HS-5 (cell line): Measurements from ENCODE around the gene KLHL33.

ENCODE experiments used
- DNase-seq: peaks from one replicate; pipeline ENCODE4 v3.0.0-alpha.2; 2012; ENCODE audit warnings: low read depth

Gene KLHL33

DNA sequence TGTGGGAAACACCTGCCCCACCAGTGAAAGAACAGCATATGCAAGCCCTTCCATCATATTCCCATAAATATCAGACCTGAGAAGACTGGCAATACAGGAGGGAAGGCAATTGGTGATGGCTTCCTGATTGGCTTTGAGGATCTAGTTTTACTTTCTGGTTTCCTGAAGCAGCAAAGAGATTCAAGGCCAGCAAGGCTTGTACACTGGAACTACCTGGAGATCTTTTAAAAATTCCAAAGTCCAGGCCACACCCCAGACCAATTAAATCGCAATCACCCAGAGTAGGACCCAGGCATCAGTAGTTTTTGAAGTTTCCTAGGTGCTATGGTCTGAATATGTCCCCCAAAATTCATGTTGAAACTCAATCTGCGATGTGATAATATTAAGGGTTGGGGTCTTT is 19.7 kb downstream of the KLHL33 start:
- DNase-seq = no peak

- DNase-seq = no peak
Measured at GRCh38 chr14:20415782-20416206, 20.2 kb downstream of the KLHL33 start.

- DNase-seq = no peak
Measured at GRCh38 chr14:20413744-20414082, 22.3 kb downstream of the KLHL33 start.

DNA sequence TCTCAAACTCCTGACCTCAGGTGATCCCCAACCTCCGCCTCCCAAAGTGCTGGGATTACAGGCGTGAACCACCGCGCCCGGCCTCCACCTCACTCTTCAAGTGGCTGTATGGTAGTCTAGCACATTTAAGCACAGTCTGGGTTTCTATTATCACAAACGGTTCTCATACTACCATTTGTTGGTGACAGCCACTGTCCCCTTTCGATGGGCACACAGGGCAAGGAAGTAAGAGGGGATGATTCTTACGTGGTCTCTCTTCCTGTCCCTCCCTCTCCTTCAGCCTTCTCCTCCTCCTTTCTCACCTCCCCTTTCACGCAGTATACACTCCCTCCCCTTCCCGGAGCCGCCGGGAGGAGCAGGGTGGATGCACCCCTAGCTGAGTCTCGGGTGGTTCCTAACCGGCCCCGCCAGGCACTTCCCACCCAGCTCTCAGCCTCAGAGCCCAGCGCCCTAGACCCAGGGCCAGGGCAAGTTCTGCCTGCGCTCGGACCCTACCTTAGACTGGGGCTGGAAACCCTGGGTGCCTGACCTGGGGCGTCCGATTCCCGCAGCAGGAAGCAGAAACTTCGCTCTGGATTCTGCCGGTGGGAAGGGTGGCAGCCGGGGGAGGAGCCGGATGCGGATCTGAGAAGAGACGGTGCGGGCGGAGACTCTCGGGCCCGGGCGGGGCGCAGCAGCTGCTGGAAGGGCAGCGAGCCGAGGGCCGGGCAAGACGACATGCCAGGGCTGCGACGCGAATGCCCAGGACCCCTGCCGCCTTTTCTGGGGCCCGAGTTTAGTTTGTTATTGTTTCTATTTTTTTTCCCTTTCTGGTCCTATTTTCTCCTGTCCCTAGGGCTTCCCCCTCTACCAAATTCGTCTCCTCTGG is 22.9 kb downstream of the KLHL33 start, which contains the start of gene TEP1:
Gene TEP1 (minus strand): TSS at position 626 of the 868 bp plus-strand sequence. CDS start 5,062 bp downstream, outside the sequence.
- peak; percentile 53 for DNase-seq

DNA sequence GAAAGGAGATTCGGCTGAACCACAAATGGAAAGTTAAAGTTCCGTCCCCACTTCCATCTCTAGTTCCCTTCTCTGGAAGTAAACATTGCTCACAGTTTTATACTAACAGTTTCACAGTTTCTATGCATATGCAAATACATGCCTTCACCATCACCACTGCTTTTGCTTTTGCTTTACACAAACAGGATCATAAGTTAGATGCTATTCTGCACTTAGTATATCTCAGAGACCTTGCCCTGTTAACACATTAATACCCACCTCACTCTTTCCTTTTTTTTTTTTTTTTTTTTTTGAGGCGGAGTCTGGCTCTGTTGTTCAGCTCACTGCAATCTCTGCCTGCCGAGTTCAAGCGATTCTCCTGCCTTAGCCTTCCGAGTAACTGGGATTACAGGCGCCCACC is 23.6 kb downstream of the KLHL33 start:
- no peak for DNase-seq

DNA sequence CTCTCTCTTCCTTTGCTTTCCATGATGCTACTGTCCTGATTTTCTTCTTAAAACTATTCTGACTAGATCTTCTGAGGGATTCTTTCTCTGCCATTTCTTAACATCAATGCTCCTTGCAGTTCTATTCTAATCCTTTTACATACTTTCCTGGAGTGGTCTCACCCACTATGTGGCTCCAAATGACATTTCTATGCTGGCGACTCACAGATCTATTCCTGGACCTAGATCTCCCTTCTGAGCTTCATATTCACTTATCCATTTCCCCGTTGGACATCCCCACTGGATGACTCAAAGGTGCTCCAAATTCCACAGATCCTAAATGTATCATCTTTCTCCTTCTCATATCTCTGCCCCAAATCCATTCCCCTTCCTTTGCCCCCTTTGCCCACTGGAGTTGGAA is 26.7 kb downstream of the KLHL33 start:
- peak; percentile 54 for DNase-seq

- DNase-seq = no peak
Measured at GRCh38 chr14:20403521-20403920, 32.4 kb downstream of the KLHL33 start.

GRCh38 chr14:20400965-20401593 is 34.9 kb downstream of the KLHL33 start:
- DNase-seq = no peak

GRCh38 chr14:20400589-20400964 is 35.4 kb downstream of the KLHL33 start:
- no peak for DNase-seq

DNA sequence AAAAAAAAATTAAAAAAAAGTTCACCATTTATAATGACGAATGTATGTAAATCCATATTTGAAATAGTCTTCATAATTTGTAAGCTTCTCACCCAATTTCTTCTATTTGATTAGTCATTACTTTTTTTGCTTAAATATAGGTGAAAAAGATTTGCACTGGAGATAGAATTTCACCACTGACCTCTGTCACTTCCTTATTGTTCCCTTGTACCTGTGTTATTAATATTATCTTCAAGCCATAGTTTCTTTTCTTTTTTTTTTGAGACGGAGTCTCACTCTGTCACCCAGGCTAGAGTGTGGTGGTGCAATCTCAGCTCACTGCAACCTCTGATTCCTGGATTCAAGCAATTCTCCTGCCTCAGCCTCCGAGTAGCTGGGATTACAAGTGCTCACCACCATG is 38.5 kb downstream of the KLHL33 start:
- no peak for DNase-seq

DNA sequence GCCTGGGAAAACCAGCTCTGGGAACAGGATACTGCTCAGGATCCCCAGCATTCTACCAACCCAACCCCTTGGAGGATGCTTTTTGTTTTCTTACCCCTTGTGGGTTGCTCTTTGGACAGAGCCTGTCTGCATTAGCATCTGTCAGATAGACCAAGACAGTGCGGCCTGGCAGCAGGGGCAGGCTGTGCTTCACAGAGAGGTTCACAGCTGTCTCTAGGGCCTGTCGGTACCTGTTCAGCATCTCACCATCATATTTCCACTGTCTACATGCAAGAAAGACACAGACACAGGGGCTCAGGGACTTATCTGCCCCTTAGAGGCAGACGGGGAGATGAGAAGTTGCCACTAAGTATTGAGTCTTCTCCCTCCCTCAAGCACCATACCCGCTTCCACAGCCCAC is 44.5 kb downstream of the KLHL33 start:
- DNase-seq = no peak

DNA sequence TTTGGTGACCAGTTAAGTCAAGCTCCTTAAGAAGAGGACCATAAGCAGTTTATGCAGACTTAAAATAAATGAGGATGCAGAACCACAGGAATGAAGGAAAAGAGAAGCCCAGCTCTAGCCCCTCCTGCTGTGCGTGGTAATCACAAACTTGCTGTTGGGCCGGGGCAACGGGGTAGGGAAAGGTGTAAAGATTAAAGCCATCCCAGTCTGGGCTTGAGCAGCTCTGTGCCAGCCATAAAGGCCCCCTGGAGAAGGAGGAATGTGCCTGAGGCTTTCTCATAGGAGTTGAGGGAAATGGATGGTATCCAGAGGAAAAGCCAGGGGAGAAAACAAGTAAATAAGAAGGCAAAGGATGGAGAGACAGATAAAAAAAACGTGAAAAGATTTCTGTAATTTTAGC is 47.8 kb downstream of the KLHL33 start:
- no peak for DNase-seq

- DNase-seq = no peak
Measured at GRCh38 chr14:20387576-20387975, 48.4 kb downstream of the KLHL33 start.

- no peak for DNase-seq
Measured at GRCh38 chr14:20386276-20386855, 49.6 kb downstream of the KLHL33 start.

DNA sequence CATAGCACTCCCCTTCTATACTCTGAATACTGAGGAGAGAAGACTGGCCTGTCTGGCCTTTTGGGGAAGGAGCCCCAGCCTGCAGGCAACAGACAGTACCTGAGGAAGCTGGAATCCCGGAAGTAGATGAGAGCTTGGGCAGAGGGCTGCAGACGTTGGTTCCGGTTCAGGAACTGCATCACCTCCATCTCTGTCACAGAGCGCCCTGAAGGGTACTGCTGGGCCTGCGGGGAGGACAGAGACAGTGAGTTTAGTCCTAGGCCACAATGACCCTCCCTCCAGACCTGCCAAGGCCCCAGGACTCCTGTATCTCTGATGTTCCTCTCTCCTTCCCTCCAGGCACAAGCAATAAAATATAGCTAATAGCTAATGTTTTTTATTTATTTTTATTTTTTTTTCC is 51.1 kb downstream of the KLHL33 start:
- no peak for DNase-seq

- no peak for DNase-seq
Measured at GRCh38 chr14:20384321-20384720, 51.6 kb downstream of the KLHL33 start.

GRCh38 chr14:20383636-20384035 is 52.3 kb downstream of the KLHL33 start:
- no peak for DNase-seq

- no peak for DNase-seq
Measured at GRCh38 chr14:20383032-20383431, 52.9 kb downstream of the KLHL33 start.

GRCh38 chr14:20382526-20382925 is 53.4 kb downstream of the KLHL33 start:
- DNase-seq = no peak

DNA sequence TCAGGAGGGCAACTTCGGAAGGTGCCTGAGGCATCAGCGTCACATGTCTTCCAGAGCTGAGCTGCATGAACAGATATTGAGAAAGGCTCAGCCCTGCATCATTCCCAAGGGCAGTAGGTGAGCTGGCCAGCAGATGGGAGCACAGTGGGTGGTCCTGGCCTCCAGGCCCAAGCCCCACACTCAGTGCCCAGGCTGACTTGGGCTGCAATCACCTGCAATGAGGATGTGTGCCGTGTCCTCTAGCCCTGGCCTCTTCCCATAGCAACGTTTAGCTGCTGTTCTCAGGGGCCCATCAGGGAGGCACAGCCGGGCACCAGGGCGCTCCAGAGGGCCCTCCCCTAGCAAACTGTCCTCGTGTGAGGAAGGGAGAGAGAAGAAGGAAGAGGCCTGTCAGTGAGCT is 54.6 kb downstream of the KLHL33 start:
- no peak for DNase-seq

DNA sequence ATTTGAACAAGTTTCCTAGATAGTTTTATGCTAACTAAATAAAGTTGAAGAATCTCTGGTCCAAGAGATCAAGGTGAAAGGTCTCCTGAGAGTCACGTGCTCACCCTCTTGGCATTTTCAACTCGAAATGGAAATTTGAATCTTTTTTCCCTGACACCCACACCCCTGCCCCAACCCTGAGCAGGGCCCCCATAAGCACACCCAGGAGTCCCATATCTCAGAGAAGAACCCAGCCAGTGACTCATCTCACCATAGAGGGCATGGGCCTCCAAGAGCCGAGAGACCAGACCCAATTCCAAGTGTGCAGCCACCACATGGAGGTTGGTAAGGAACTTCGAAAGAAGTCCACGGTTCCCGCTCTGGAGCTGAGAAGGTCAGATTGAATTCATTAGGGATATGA is 55.3 kb downstream of the KLHL33 start:
- no peak for DNase-seq

- no peak for DNase-seq
Measured at GRCh38 chr14:20379743-20380142, 56.2 kb downstream of the KLHL33 start.

- DNase-seq = no peak
Measured at GRCh38 chr14:20377171-20377570, 58.8 kb downstream of the KLHL33 start.
